Endothelial cell of umbilical vein (primary cell): Measurements from ENCODE around the gene ADAM10. TPM values are rescaled to one million over a fixed set of nuclear protein-coding genes. Genes with fewer than 3 reads are reported as not detected.

Experiments used
- BruUV-seq: library from RNA; stranded (reverse); fragments of 400-500 nt; replicated peaks from 2 replicates; lab custom pipeline; 2021; lab: Mats Ljungman, UMichigan
- CTCF ChIA-PET: fragments of 300-600, 350-600 bp; sonication (Branson Sonifier 250); formaldehyde crosslinking; loops from one replicate; lab custom pipeline; 2021; ENCODE audit warnings: antibody characterized with exemption, inconsistent platforms; lab: Charles Lee
- POLR2A ChIA-PET: fragments of 300-600, 350-600 bp; sonication (Branson Sonifier 250); formaldehyde crosslinking; loops from one replicate; lab custom pipeline; 2021; ENCODE audit warnings: antibody characterized with exemption, inconsistent platforms; lab: Charles Lee
- DNase-seq: peaks from one replicate; pipeline ENCODE4 v3.0.0-alpha.2; 2011; ENCODE audit warnings: low read depth, low spot score
- FAIRE-seq: peaks from 2 replicates; lab custom pipeline; 2011; peaks lifted over from hg19 to GRCh38; lab: Jason Lieb, UNC
- H2AFZ ChIP-seq: 2 replicates; pipeline ENCODE4 v1.6.0; 2012; ENCODE audit warnings: low read depth, low read length, control low read depth, inconsistent platforms
- H3K27ac ChIP-seq: 2 replicates; pipeline ENCODE4 v1.5.1; 2011; ENCODE audit warnings: low read depth, mild to moderate bottlenecking, control low read depth, low read length, moderate library complexity; ENCODE audit not compliant: insufficient read depth
- H3K27me3 ChIP-seq, 2 experiments: 2 replicates each; pipeline versions ENCODE4 v1.6.0 to v1.6.1; 2011; ENCODE audit warnings: low read length in 2 of 2, mixed read lengths in 1 of 2; ENCODE audit not compliant: control insufficient read depth in 2 of 2, insufficient read depth in 2 of 2
- H3K36me3 ChIP-seq, 2 experiments: 2 replicates in 1 of 2; 3 replicates in 1 of 2; pipeline ENCODE4 v1.5.1; 2011; ENCODE audit warnings: low read length in 2 of 2, mild to moderate bottlenecking in 1 of 2, moderate library complexity in 1 of 2; ENCODE audit not compliant: control insufficient read depth in 2 of 2, insufficient read depth in 2 of 2; ENCODE audit errors: extremely low read depth in 1 of 2
- H3K4me1 ChIP-seq: 3 replicates; pipeline ENCODE4 v1.5.1; 2011; ENCODE audit warnings: mild to moderate bottlenecking, low read length; ENCODE audit not compliant: control insufficient read depth, insufficient read depth; ENCODE audit errors: extremely low read depth
- H3K4me2 ChIP-seq: 2 replicates; pipeline ENCODE4 v1.6.1; 2011; ENCODE audit warnings: low read length, control low read depth, mixed read lengths; ENCODE audit not compliant: insufficient read depth
- H3K4me3 ChIP-seq, 3 experiments: fragments of 200-600 bp in 1 of 3; sonication (generic), shearing (Covaris generic) in 1 of 3; replicated peaks in 1 of 3; 2 replicates each; pipeline ENCODE4 v1.5.1; 2011 to 2016; ENCODE audit warnings: control low read depth in 3 of 3, low read length in 3 of 3, mild to moderate bottlenecking in 2 of 3, inconsistent platforms in 1 of 3, low read depth in 1 of 3, moderate library complexity in 1 of 3; ENCODE audit not compliant: insufficient read depth in 1 of 3
- H3K79me2 ChIP-seq: 2 replicates; pipeline ENCODE4 v1.6.0; 2012; ENCODE audit warnings: low read length, inconsistent platforms; ENCODE audit not compliant: control insufficient read depth, insufficient read depth
- H3K9ac ChIP-seq: replicated peaks from 2 replicates; pipeline ENCODE3; 2011; ENCODE audit warnings: low read length, control low read depth; ENCODE audit not compliant: insufficient read depth; ENCODE audit errors: extremely low read depth
- H3K9me1 ChIP-seq: replicated peaks from 3 replicates; pipeline ENCODE4 v1.6.0; 2011; ENCODE audit warnings: mild to moderate bottlenecking, low read length; ENCODE audit not compliant: control insufficient read depth, insufficient read depth; ENCODE audit errors: extremely low read depth
- H3K9me3 ChIP-seq: replicated peaks from 2 replicates; pipeline ENCODE4 v1.5.1; 2012; ENCODE audit warnings: low read length, inconsistent platforms; ENCODE audit not compliant: control insufficient read depth, insufficient read depth
- H4K20me1 ChIP-seq: replicated peaks from 2 replicates; pipeline ENCODE3; 2011; ENCODE audit warnings: mild to moderate bottlenecking, low read length; ENCODE audit not compliant: control insufficient read depth, insufficient read depth; ENCODE audit errors: extremely low read depth
- EZH2 ChIP-seq: IDR thresholded peaks from 2 replicates; pipeline ENCODE4 v1.6.1; 2012; ENCODE audit warnings: borderline replicate concordance, low read depth, mild to moderate bottlenecking, moderate library complexity, low read length, inconsistent platforms; ENCODE audit not compliant: severe bottlenecking
- FOS ChIP-seq: IDR thresholded peaks from 2 replicates; pipeline ENCODE4 v1.6.1; 2011; ENCODE audit warnings: mild to moderate bottlenecking, low read length, moderate library complexity, borderline replicate concordance; ENCODE audit not compliant: insufficient read depth
- GATA2 ChIP-seq: IDR thresholded peaks from 2 replicates; pipeline ENCODE4 v1.7.0; 2011; ENCODE audit warnings: low read depth, mild to moderate bottlenecking, moderate library complexity, mixed read lengths, low read length; ENCODE audit not compliant: insufficient read length, insufficient read depth
- JUN ChIP-seq: IDR thresholded peaks from 2 replicates; pipeline ENCODE4 v1.6.1; 2011; ENCODE audit warnings: borderline replicate concordance, low read depth; ENCODE audit not compliant: insufficient read length, insufficient read depth
- MYC ChIP-seq: IDR thresholded peaks from one replicate; pipeline ENCODE4 v1.6.1; 2011; ENCODE audit warnings: mild to moderate bottlenecking, low read depth, low read length
- POLR2A ChIP-seq: IDR thresholded peaks from 2 replicates; pipeline ENCODE4 v1.6.1; 2012; ENCODE audit warnings: low read depth, mild to moderate bottlenecking, control low read depth, low read length
- POLR2AphosphoS5 ChIP-seq: IDR thresholded peaks from 2 replicates; pipeline ENCODE4 v1.6.1; 2012; ENCODE audit warnings: low read depth, mild to moderate bottlenecking, control low read depth, low read length, moderate library complexity; ENCODE audit not compliant: insufficient read depth
- dilution Hi-C: fragments of 300-500 bp; cut with MboI; formaldehyde crosslinking; loops from one replicate; pipeline ENCODE4 v1.15.0; 2019; ENCODE audit warnings: low sequenced_read_pairs; ENCODE audit not compliant: extremely low pct_ligation_motif_present
- intact Hi-C: fragments of 100-400 bp; cut with micrococcal nuclease; formaldehyde crosslinking; loops from one replicate; pipeline ENCODE4 v1.10.0; 2022
- polyA plus RNA-seq, 4 experiments: library from polyadenylated mRNA; depleted of rRNA in 3 of 4; stranded (reverse) in 3 of 4; unstranded in 1 of 4; fragments of >200 nt; gene quantifications; 2 replicates each; pipeline versions ENCODE4 v1.2.1 to v1.2.3, GENCODE V29; 2011 to 2012; ENCODE audit warnings: missing spikeins in 1 of 4
- total RNA-seq: library from RNA; stranded (reverse); gene quantifications from 2 replicates; pipeline ENCODE4 v1.2.3, GENCODE V29; 2021
- TF ChIP-seq, protein P1 (sequence below): IDR thresholded peaks from 2 replicates; pipeline ENCODE4 v1.6.1; 2011; ENCODE audit not compliant: insufficient read depth, insufficient read length
- TF ChIP-seq, protein P2 (sequence below), 2 donors: IDR thresholded peaks; 1 replicate in 1 of 2; 2 replicates in 1 of 2; pipeline ENCODE4 v1.5.1; 2011; ENCODE audit warnings: low read length in 2 of 2, mild to moderate bottlenecking in 2 of 2, moderate library complexity in 2 of 2, control low read depth in 1 of 2, inconsistent platforms in 1 of 2, low read depth in 1 of 2; ENCODE audit not compliant: insufficient read depth in 1 of 2; ENCODE audit errors: extremely low read depth in 1 of 2

ADAM10 gene
- total and polyA plus RNA-seq, 2 donors (not counting 3 experiments of a cell fraction or from before 2014, with no cell fraction given) = 91.3 to 203 TPM

GRCh38 chr15:58628206-58628947, 121.1 kb downstream of the ADAM10 start:
- Histone ChIP-seq H3K9me3 (no peaks in the 10 kb centered on the region), H3K27ac (peak overlapping the region; percentile 57), H3K4me1 (peaks cover 21% of the 10 kb centered on the region), H3K79me2 (no peaks in the 10 kb centered on the region), H2AFZ (no peak overlapping the region), H3K9ac (peak overlapping the region; percentile 40), H3K27me3 (no peaks in the 10 kb centered on the region), H3K4me3 (peak overlapping the region in 2 of 3 experiments; percentile 19 to 54), H3K9me1 (no peaks in the 10 kb centered on the region), H4K20me1 (no peaks in the 10 kb centered on the region), H3K4me2 (peak overlapping the region; percentile 92), H3K36me3 (peaks cover 0 to 2% of the 10 kb centered on the region in 2 experiments)
- CTCF ChIA-PET = interaction anchor here (0.7 to 1.3 kb wide), 6 partner anchors 10 to 904 kb away, joined by 3 read pairs; partner anchors contain the start of gene MINDY2
- FAIRE-seq (peak; percentile 42), DNase-seq (peak; percentile 61)
- no TSS peak for BruUV-seq
- dilution Hi-C loops (no loop called here), intact Hi-C loops (no loop called here)
- TF ChIP-seq POLR2AphosphoS5 (no peak), EZH2 (no peak), JUN (no peak), POLR2A (no peak), GATA2 (no peak), MYC (no peak), FOS (no peak)
- TF ChIP-seq, protein P1, sequence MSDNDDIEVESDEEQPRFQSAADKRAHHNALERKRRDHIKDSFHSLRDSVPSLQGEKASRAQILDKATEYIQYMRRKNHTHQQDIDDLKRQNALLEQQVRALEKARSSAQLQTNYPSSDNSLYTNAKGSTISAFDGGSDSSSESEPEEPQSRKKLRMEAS = no peak
- TF ChIP-seq, protein P2, sequence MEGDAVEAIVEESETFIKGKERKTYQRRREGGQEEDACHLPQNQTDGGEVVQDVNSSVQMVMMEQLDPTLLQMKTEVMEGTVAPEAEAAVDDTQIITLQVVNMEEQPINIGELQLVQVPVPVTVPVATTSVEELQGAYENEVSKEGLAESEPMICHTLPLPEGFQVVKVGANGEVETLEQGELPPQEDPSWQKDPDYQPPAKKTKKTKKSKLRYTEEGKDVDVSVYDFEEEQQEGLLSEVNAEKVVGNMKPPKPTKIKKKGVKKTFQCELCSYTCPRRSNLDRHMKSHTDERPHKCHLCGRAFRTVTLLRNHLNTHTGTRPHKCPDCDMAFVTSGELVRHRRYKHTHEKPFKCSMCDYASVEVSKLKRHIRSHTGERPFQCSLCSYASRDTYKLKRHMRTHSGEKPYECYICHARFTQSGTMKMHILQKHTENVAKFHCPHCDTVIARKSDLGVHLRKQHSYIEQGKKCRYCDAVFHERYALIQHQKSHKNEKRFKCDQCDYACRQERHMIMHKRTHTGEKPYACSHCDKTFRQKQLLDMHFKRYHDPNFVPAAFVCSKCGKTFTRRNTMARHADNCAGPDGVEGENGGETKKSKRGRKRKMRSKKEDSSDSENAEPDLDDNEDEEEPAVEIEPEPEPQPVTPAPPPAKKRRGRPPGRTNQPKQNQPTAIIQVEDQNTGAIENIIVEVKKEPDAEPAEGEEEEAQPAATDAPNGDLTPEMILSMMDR (IDR thresholded peaks at IDR 0.05; ENCODE audit: extremely low read depth in 1 of 2, insufficient read depth in 1 of 2, low read depth in 1 of 2, low read length in 2 of 2) = no peak
- POLR2A ChIA-PET = no interaction called here
